HG03378 (cell line): ENCODE data around the gene KIAA0930.
"Not testable (repeated sequence)": the region's sequence is repeated elsewhere in the genome, so short reads cannot be mapped to it uniquely, and the experiment has no call there.

ENCODE experiments used
- ATAC-seq: cut with Tn5 transposase; IDR thresholded peaks from one replicate; pipeline ENCODE4 v1.9.1; 2021; ENCODE audit warnings: mild to moderate bottlenecking, moderate library complexity; ENCODE audit not compliant: unreplicated experiment

Gene KIAA0930

DNA sequence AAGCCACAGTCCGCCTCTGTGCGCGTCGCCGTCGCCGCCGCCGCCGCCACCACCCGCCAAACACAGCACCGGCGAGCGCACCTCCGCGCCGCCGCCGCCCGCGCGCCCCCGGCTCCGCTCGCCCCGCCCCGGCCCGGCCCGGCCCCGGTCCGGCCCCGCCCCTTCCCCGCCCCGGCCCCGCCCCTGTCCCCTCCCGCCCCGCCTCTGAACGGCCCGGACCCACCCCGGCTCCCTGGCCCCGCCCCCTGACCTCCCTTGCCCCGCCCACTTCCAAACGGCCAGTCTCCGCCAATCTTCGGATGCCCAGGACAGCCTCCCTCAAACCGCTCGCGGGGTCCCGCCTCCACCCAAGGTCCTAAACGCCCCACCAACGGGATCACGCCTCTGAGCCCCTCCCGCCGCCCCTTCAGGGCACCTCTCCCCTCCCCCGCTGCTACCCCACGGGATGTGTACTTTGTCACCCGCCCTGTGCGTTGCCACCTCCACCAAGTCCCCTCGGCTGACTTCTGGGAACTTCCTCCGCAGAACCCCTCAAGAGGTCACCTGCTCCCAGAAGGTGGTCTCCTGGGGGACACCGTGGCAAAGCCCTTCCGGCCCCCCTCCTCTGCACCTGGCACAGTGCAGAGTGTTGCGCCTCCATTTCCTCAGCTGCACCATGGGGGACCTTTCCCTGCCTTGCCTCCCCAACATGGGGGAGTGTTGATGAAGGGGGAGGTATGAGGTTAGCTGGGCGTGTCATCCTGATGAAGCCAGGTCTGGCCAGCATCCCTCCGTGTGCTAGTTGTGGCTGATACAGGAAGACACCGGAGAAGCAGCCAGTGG is at the start of gene KIAA0930:
KIAA0930 (minus strand) TSS at position 85 of the 822 bp plus-strand sequence. CDS start 191 bp downstream, outside the sequence.
- ATAC-seq: no peak

GRCh38 chr22:45286854-45287551 is 46.3 kb upstream of the KIAA0930 start:
- no peak for ATAC-seq

GRCh38 chr22:45285263-45286058 is 44.8 kb upstream of the KIAA0930 start:
- no peak for ATAC-seq

GRCh38 chr22:45284705-45285262 is 44.1 kb upstream of the KIAA0930 start, which contains the start of gene UPK3A:
UPK3A (plus strand) TSS chr22:45284949; CDS start chr22:45285014, 65 bp downstream.
- ATAC-seq: no peak

GRCh38 chr22:45281010-45281409 is 40.3 kb upstream of the KIAA0930 start:
- ATAC-seq: no peak

GRCh38 chr22:45280587-45280980 is 39.9 kb upstream of the KIAA0930 start:
- ATAC-seq: no peak

GRCh38 chr22:45278125-45278524 is 37.4 kb upstream of the KIAA0930 start:
- no peak for ATAC-seq

DNA sequence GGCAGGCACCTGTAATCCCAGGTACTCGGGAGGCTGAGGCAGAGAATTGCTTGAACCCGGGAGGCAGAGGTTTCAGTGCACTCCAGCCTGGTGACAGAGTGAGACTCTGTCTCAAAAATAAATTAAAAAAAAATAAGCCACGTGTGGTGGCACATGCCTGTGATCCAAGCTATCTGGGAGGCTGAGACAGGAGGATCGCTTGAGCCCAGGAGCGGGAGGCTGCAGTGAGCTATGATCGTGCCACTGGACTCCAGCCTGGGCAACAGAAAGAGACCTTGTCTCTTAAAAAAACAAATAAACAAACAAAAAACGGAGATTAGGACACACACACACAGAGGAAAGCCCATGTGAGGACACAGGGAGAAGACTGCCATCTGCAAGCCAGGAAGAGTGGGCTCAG is 37.0 kb upstream of the KIAA0930 start:
- ATAC-seq: not testable (repeated sequence)

GRCh38 chr22:45276507-45277105 is 35.9 kb upstream of the KIAA0930 start:
- no peak for ATAC-seq

DNA sequence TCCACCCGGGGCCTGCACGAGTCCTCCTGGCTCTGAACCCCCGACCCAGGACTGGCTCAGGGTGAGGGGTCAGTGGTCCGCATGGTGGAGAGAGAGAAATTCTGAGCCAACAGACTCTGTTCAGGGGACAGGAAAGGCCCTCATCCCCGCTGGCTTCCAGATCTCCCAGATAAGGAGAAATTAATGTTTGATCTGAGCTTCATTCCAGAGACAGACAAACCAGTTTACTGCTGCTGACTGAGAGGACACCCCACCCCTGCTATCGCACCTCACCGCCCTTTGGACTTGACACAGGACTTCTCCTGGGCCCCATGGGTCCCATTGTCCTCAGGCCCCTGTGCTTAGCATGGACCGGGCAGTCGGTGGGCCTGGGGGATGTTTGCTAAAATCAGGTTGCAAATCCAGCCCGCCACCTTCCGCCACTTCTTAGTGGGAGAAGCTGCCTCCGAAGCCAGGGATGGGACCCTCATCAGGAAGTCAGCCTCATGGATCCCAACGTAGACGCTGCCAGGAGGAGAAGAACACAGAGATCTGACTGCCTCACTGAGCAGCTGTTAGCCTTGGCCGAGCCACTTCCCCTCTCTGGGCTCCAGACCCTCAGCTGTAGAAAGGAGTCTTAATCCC is 32.9 kb upstream of the KIAA0930 start:
- ATAC-seq: no peak

DNA sequence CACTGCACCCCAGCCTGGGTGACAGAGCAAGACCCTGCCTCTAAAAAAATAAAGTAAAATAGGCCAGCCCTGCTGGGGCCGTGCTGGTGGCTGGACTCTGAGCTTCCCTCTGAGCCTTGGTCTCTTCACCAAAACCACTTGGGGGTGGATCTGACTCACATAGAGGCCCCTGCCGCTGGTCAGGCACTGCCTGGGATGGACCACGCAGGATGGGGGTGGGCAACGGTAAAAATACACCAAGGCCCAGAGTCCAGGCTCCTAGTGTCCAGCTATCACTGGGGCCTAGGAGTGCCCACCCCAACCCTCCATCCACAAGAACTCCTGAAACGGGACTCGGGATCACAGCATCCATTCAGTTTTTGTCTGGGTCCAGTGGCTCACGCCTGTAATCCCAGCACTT is 31.8 kb upstream of the KIAA0930 start:
- ATAC-seq: no peak

DNA sequence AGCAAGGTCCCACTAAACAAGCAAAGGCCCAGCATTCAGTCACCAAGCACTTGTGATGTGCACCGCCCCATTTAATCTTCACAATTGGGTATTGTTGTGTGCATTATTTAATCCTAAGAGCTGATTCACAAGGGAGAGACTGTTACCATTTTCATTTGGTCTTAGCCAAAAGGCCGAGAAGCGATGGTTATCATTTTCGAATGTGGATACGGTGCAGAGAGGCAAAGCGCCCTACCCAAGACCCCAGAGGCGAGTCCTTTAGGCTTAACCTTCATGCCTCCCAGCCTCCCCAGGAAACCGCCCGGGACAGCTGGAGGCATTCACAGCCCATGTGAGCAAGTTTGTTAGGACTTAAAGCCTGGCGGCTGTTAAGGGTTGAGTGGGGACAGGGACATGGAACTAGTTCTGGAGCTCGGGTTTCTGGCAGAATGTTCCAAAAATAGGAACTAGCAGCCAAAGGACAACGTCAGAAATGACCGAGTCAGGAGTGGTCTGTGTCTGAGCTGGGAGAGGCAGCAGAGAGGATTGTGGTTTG is 31.0 kb upstream of the KIAA0930 start:
- no peak for ATAC-seq

GRCh38 chr22:45270095-45271020 is 29.7 kb upstream of the KIAA0930 start:
- ATAC-seq: no peak

DNA sequence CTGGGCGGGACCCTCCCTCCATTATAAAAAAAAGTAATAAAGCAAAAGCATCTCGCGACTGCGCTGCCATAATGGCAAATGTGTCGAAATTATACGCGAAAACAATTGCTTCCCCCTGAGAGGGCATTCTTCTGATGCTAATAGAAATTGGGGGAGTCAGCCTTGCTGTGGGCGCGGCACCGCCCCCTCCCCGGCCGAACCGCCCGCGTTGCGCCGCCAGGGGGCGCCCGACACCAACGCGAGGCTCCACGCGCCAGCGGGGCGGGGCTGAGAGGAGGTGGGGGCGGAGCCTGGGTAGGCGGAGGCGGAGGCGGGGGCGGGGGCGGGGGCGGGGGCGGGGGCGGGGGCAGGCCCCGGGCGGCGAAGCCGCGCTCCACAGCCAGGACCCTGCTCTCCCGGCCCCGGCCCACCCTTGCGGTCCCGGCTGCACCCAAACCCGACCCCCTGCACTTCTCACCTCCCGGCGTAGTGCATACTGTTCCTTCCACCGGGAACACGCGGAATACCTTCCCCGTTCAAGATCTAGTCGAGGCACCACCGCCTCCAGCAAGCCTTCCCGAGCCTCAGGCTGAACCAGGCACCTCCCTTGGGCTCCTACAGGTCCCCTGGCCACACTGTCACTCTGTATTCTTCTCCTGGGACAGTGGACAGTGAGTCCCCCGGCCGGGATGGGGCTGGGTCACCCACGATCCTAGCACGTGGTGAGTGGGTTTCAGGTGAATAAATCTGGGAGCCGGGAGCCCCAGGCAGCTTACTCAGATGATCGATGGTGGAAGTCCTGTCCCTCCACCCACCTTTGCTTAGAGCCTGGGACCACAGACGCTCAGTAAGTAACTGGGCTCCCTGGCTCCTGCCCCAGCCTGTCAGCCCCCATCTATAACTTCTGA is 28.5 kb upstream of the KIAA0930 start:
- no peak for ATAC-seq

DNA sequence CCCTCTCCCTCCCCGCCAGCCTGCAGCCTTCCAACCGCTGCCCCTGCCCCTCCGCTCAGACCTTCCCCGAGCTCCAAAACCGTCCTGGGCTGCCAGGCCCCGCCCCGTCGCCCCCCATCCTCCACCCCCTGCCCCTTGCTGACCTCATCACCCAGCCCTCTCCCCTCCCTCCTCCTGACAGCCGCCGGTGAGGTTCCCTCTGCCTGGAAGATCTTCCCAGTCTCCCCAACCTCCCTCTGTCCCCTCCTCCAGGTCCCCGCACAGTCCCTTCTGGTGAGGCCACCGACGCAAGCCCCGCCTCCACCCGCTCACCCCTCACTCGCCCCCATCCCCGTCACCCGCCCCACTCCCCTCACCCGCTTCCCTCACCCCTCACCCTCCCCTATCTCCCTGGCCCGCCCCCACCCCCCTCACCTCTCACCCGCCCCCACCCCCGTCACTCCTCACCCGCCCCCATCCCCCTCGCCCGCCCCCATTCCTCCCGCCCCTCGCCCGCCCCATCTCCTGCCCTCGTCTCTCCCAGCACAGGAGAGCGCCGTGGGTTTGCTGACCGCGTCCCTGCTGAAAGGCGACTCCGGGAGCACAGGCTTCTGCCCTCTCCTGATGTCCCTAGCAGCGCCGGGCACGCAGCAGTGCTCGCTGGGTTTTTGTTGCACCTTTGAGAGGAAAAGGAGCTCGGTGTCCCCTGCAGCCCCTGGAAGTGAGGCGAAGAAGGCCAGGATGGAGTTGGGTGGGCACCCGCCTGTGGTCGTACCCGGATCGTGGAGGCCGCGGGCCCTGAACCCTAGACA is 27.7 kb upstream of the KIAA0930 start:
- no peak for ATAC-seq

- no peak for ATAC-seq
Observed at GRCh38 chr22:45265535-45265934, 24.8 kb upstream of the KIAA0930 start.
